ENCODE measurements around the gene GRIK2.

Gene GRIK2

GRCh38 chr6:101800598-101800997 lies 407.1 kb downstream of the GRIK2 start:
- H3K27me3 ChIP-seq (replicated peaks) = no peaks in the 10 kb centered on the region
- in situ Hi-C loops (cut with HindIII; ENCODE audit: low pct_ligation_motif_present, low sequenced_read_pairs) = no loop called here
- H3K36me3 ChIP-seq (replicated peaks) = no peaks in the 10 kb centered on the region
- no peak overlapping the region for H3K27ac ChIP-seq
- no peak overlapping the region for H3K4me3 ChIP-seq (ENCODE audit: low read depth, low read length)
- DNase-seq = no peak
- no peak for TF ChIP-seq CTCF (IDR thresholded peaks at IDR 0.05; ENCODE audit: low read depth, low read length, missing control alignments)

- peak; percentile 59 for DNase-seq
- H3K36me3 ChIP-seq (replicated peaks) = no peaks in the 10 kb centered on the region
- no peak for TF ChIP-seq CTCF (IDR thresholded peaks at IDR 0.05; ENCODE audit: low read depth, low read length, missing control alignments)
Observed at GRCh38 chr6:101803136-101803535, 409.6 kb downstream of the GRIK2 start.

GRCh38 chr6:101806241-101806640 lies 412.7 kb downstream of the GRIK2 start:
- H3K36me3 ChIP-seq (replicated peaks) = no peaks in the 10 kb centered on the region
- H3K27ac ChIP-seq = peak overlapping the region; percentile 84
- no peaks in the 10 kb centered on the region for H3K27me3 ChIP-seq (replicated peaks)
- in situ Hi-C loops (cut with HindIII; ENCODE audit: low pct_ligation_motif_present, low sequenced_read_pairs) = no loop called here
- TF ChIP-seq CTCF (IDR thresholded peaks at IDR 0.05; ENCODE audit: low read depth, low read length, missing control alignments) = no peak
- peak; percentile 80 for DNase-seq
- no peak overlapping the region for H3K4me3 ChIP-seq (ENCODE audit: low read depth, low read length)

More at GRCh38 chr6:101803136-101803535, 409.6 kb downstream of the GRIK2 start:
- peak overlapping the region; percentile 82 for H3K27ac ChIP-seq
- H3K4me3 ChIP-seq (ENCODE audit: low read depth, low read length) = no peak overlapping the region
- H3K27me3 ChIP-seq (replicated peaks) = no peaks in the 10 kb centered on the region
- in situ Hi-C loops (cut with HindIII; ENCODE audit: low pct_ligation_motif_present, low sequenced_read_pairs) = no loop called here

- Histone ChIP-seq H3K4me3 (ENCODE audit: low read depth, low read length) (no peak overlapping the region), H3K27ac (no peak overlapping the region), H3K27me3 (replicated peaks) (no peaks in the 10 kb centered on the region), H3K36me3 (replicated peaks) (no peaks in the 10 kb centered on the region)
- no peak for TF ChIP-seq CTCF (IDR thresholded peaks at IDR 0.05; ENCODE audit: low read depth, low read length, missing control alignments)
- in situ Hi-C loops (cut with HindIII; ENCODE audit: low pct_ligation_motif_present, low sequenced_read_pairs) = no loop called here
- DNase-seq = no peak
Observed at GRCh38 chr6:101811108-101811507, 417.6 kb downstream of the GRIK2 start.

- TF ChIP-seq CTCF (IDR thresholded peaks at IDR 0.05; ENCODE audit: low read depth, low read length, missing control alignments) = no peak
- Histone ChIP-seq H3K4me3 (ENCODE audit: low read depth, low read length) (no peak overlapping the region), H3K27ac (no peak overlapping the region), H3K27me3 (replicated peaks) (no peaks in the 10 kb centered on the region), H3K36me3 (replicated peaks) (no peaks in the 10 kb centered on the region)
- DNase-seq = no peak
- in situ Hi-C loops (cut with HindIII; ENCODE audit: low pct_ligation_motif_present, low sequenced_read_pairs) = no loop called here
Observed at GRCh38 chr6:101816716-101817115, 423.2 kb downstream of the GRIK2 start.

GRCh38 chr6:101818051-101818450 lies 424.5 kb downstream of the GRIK2 start:
- in situ Hi-C loops (cut with HindIII; ENCODE audit: low pct_ligation_motif_present, low sequenced_read_pairs) = no loop called here
- no peak overlapping the region for H3K4me3 ChIP-seq (ENCODE audit: low read depth, low read length)
- TF ChIP-seq CTCF (IDR thresholded peaks at IDR 0.05; ENCODE audit: low read depth, low read length, missing control alignments) = no peak
- no peaks in the 10 kb centered on the region for H3K27me3 ChIP-seq (replicated peaks)
- DNase-seq = no peak
- H3K36me3 ChIP-seq (replicated peaks) = no peaks in the 10 kb centered on the region
- H3K27ac ChIP-seq = no peak overlapping the region

Measured in brain microvascular endothelial cell (primary cell).